HL-60 (cell line): ENCODE measurements around the gene MVK.

Source experiments
- CTCF ChIP-seq: IDR thresholded peaks from one replicate; pipeline ENCODE4 v1.5.1; 2011; ENCODE audit warnings: low read length, control low read depth, inconsistent platforms; ENCODE audit not compliant: insufficient read depth
- POLR2AphosphoS5 ChIP-seq: IDR thresholded peaks from 2 replicates; pipeline ENCODE4 v1.6.1; 2012; ENCODE audit warnings: low read depth
- SPI1 ChIP-seq: IDR thresholded peaks from 2 replicates; pipeline ENCODE4 v1.6.1; 2012; ENCODE audit warnings: low read depth, mild to moderate bottlenecking, borderline replicate concordance
- TF ChIP-seq, protein P1 (sequence below): IDR thresholded peaks from 2 replicates; pipeline ENCODE4 v1.6.1; 2012; ENCODE audit warnings: low read depth; ENCODE audit not compliant: insufficient replicate concordance

- TF ChIP-seq CTCF (no peak), SPI1 (no peak; the same call in 1 of the 2 replicates), POLR2AphosphoS5 (peak; percentile 83)
- TF ChIP-seq, protein P1, sequence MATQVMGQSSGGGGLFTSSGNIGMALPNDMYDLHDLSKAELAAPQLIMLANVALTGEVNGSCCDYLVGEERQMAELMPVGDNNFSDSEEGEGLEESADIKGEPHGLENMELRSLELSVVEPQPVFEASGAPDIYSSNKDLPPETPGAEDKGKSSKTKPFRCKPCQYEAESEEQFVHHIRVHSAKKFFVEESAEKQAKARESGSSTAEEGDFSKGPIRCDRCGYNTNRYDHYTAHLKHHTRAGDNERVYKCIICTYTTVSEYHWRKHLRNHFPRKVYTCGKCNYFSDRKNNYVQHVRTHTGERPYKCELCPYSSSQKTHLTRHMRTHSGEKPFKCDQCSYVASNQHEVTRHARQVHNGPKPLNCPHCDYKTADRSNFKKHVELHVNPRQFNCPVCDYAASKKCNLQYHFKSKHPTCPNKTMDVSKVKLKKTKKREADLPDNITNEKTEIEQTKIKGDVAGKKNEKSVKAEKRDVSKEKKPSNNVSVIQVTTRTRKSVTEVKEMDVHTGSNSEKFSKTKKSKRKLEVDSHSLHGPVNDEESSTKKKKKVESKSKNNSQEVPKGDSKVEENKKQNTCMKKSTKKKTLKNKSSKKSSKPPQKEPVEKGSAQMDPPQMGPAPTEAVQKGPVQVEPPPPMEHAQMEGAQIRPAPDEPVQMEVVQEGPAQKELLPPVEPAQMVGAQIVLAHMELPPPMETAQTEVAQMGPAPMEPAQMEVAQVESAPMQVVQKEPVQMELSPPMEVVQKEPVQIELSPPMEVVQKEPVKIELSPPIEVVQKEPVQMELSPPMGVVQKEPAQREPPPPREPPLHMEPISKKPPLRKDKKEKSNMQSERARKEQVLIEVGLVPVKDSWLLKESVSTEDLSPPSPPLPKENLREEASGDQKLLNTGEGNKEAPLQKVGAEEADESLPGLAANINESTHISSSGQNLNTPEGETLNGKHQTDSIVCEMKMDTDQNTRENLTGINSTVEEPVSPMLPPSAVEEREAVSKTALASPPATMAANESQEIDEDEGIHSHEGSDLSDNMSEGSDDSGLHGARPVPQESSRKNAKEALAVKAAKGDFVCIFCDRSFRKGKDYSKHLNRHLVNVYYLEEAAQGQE, result peak; percentile 17
These were observed at the start of gene MVK, which contains the start of gene MMAB for GRCh38 chr12:109573029-109573913.
